Cardiac fibroblast (primary cell): ENCODE results near the gene SLC13A2.

Experiments
- DNase-seq, 2 donors: peaks; one replicate each; pipeline versions ENCODE4 v3.0.0 to v3.0.0-alpha.2; 2010; ENCODE audit warnings: low read depth in 2 of 2
- H3K4me3 ChIP-seq, 2 donors: replicated peaks in 1 of 2; 1 replicate in 1 of 2; 2 replicates in 1 of 2; pipeline ENCODE4 v1.5.1; 2011; ENCODE audit warnings: low read depth in 2 of 2, low read length in 2 of 2, mild to moderate bottlenecking in 2 of 2, moderate library complexity in 1 of 2
- TF ChIP-seq, protein P1 (sequence below): IDR thresholded peaks from one replicate; pipeline ENCODE4 v1.5.1; 2011; ENCODE audit warnings: low read depth, mild to moderate bottlenecking, low read length, inconsistent platforms

SLC13A2 gene

GRCh38 chr17:28487881-28488532 lies 14.6 kb downstream of the SLC13A2 start:
- TF ChIP-seq, protein P1, sequence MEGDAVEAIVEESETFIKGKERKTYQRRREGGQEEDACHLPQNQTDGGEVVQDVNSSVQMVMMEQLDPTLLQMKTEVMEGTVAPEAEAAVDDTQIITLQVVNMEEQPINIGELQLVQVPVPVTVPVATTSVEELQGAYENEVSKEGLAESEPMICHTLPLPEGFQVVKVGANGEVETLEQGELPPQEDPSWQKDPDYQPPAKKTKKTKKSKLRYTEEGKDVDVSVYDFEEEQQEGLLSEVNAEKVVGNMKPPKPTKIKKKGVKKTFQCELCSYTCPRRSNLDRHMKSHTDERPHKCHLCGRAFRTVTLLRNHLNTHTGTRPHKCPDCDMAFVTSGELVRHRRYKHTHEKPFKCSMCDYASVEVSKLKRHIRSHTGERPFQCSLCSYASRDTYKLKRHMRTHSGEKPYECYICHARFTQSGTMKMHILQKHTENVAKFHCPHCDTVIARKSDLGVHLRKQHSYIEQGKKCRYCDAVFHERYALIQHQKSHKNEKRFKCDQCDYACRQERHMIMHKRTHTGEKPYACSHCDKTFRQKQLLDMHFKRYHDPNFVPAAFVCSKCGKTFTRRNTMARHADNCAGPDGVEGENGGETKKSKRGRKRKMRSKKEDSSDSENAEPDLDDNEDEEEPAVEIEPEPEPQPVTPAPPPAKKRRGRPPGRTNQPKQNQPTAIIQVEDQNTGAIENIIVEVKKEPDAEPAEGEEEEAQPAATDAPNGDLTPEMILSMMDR: no peak
- H3K4me3 ChIP-seq: no peak overlapping the region
- no peak for DNase-seq

GRCh38 chr17:28488533-28489276 lies 15.3 kb downstream of the SLC13A2 start:
- TF ChIP-seq, protein P1: no peak

GRCh38 chr17:28491286-28491685 lies 17.8 kb downstream of the SLC13A2 start:
- H3K4me3 ChIP-seq: no peak overlapping the region
- TF ChIP-seq, protein P1: no peak
- no peak for DNase-seq

More at GRCh38 chr17:28488533-28489276, 15.3 kb downstream of the SLC13A2 start:
- no peak for DNase-seq
- no peak overlapping the region for H3K4me3 ChIP-seq

DNA sequence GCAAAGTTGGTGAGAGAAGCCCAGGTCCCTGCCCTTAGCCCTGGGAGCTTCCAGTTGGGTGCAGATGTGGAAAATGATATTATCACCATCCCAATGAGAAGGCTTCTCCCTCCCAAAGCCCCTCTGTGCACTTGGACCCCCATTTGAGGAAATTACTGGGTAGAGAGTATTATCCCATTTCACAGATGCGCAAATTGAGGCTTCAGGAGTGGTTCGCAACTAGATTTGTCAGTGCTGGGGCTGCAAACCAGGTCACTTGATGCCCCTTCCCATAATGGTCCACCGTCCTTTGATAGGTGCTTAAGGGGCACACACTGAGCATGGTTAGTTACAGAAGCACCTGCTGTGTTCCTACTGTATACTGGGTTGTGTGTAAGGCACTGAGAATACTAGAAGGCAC lies 18.4 kb downstream of the SLC13A2 start:
- DNase-seq: no peak
- TF ChIP-seq, protein P1: no peak
- no peak overlapping the region for H3K4me3 ChIP-seq

- TF ChIP-seq, protein P1: no peak
- no peak overlapping the region for H3K4me3 ChIP-seq
- DNase-seq: peak; percentile 8 to 35
These were observed 19.2 kb downstream of the SLC13A2 start for GRCh38 chr17:28492352-28493310.

DNA sequence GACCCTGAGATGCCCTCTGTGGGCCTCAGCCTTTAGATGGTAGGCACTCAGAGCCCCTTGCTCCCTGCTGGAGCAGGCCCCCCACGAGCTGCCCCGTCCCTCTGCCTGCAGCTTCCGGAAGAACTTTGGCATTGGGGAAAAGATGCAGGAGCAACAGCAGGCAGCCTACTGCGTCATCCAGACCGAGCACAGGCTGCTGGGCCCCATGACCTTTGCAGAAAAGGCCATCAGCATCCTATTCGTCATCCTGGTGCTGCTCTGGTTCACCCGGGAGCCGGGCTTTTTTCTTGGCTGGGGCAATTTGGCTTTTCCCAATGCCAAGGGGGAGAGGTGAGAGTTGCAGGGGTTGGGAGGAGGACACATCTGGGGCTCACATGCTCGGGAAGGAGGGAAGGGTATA lies 20.0 kb downstream of the SLC13A2 start:
- TF ChIP-seq, protein P1: no peak
- no peak overlapping the region for H3K4me3 ChIP-seq
- peak; percentile 25 to 72 for DNase-seq
